Fibroblast of the aortic adventitia (primary cell): ENCODE data around the gene AP3S2. TPM values are rescaled to one million over a fixed set of nuclear protein-coding genes. Genes with fewer than 3 reads are reported as not detected.

ENCODE experiments used
- DNase-seq: peaks from one replicate; pipeline ENCODE4 v3.0.0-alpha.2; 2010; ENCODE audit warnings: low read depth
- H3K4me3 ChIP-seq: 2 replicates; pipeline ENCODE4 v1.5.1; 2011; ENCODE audit warnings: low read depth, mild to moderate bottlenecking, control low read depth, low read length, moderate library complexity
- CTCF ChIP-seq: IDR thresholded peaks from 2 replicates; pipeline ENCODE4 v1.5.1; 2011; ENCODE audit warnings: mild to moderate bottlenecking, low read length, control low read depth, inconsistent platforms; ENCODE audit not compliant: insufficient read depth
- total RNA-seq: library from RNA; depleted of rRNA; stranded (reverse); fragments of >200 nt; gene quantifications from 2 replicates; pipeline ENCODE4 v1.2.3, GENCODE V29; 2012; ENCODE audit warnings: low replicate concordance

Gene AP3S2
- total RNA-seq, 1 donor: 63.5 TPM

GRCh38 chr15:89810837-89811236, 83.0 kb downstream of the AP3S2 start:
- H3K4me3 ChIP-seq: no peak overlapping the region
- DNase-seq: no peak
- TF ChIP-seq CTCF: no peak

- no peak for DNase-seq
- TF ChIP-seq CTCF: no peak
- no peak overlapping the region for H3K4me3 ChIP-seq
Observed at GRCh38 chr15:89809787-89810148, 84.0 kb downstream of the AP3S2 start.

GRCh38 chr15:89809093-89809786, 84.6 kb downstream of the AP3S2 start:
- TF ChIP-seq CTCF: no peak
- peak; percentile 65 for DNase-seq
- no peak overlapping the region for H3K4me3 ChIP-seq

GRCh38 chr15:89808160-89808870, 85.5 kb downstream of the AP3S2 start:
- DNase-seq: no peak
- H3K4me3 ChIP-seq: no peak overlapping the region
- no peak for TF ChIP-seq CTCF

DNA sequence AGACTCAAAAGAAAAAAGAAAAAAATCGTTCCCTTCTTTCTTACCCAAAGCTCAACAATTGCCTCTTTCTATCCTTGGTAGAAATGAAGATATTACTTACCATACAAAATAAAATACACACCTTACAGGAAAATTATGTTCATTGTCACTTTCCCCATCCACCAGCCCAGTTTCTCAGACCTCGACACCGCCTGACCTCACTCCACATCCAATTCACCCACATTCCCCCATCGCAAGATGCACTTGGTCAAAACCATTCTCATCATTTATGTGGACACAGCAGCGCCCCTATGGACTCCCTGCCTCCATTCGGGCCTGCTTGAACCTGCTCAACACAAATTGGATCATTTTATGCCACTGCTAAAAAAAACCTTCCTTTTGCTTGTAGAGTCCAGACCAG, 86.1 kb downstream of the AP3S2 start:
- no peak for TF ChIP-seq CTCF

GRCh38 chr15:89806559-89807550, 86.9 kb downstream of the AP3S2 start:
- DNase-seq: no peak
- no peak for TF ChIP-seq CTCF
- no peak overlapping the region for H3K4me3 ChIP-seq

More for the DNA sequence above, 86.1 kb downstream of the AP3S2 start:
- no peak for DNase-seq
- no peak overlapping the region for H3K4me3 ChIP-seq
